ENCODE measurements around the gene GMPR2. TPM values are rescaled to one million over a fixed set of nuclear protein-coding genes. Genes with fewer than 3 reads are reported as not detected.

GMPR2 gene
- total and polyA plus RNA-seq, 8 donors = 13.9 to 204 (median 43.3) TPM

DNA sequence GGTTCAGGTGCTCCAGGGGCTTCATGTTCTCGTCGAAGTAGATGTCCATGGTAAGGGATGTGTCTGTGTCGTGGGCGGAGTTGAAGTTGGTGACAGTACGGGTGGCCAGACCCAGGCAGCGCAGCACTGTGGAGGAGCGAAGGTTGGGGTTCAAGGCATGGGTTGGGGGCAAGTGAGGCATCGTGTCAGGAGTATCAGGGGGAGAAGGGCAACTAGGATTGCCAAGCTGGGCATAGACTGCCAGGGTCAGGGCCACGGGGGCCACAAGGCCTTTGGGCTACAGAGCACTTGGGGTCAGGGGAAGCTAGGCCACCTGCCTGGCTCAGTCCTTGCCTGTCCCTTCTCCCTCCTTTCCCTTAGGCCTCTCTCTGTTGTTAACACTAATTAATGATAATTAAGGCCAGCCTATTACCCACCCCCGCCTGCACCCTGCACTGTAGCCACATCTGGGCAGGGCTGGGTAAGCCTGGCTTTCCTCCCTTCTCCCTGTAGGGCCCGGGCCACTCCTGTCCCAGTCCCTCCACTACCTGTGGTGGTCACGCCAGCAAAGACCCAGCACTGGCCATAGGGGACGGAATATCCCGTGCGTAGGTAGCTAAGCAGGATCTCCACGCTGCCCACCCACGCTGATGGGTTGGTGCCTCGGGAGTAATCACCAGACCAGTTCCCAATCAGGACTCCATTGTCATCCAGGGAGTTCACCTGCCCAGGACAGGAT lies 26.0 kb downstream of the GMPR2 start:
- no peak for DNase-seq
- no peaks in the 10 kb centered on the region for H3K9me3 ChIP-seq
- H3K27me3 ChIP-seq = no peaks in the 10 kb centered on the region
- no peak overlapping the region for H3K4me3 ChIP-seq
- H3K27ac ChIP-seq = no peak overlapping the region
- intact Hi-C loops (cut with DNase I; ENCODE audit: low total_unique reads) = no loop called here
- H3K36me3 ChIP-seq = peaks cover 0 to 45% (median 9%) of the 10 kb centered on the region in 4 donors
- H3K4me1 ChIP-seq = peaks cover 0 to 12% (median 6%) of the 10 kb centered on the region in 4 donors
- 82 to 96% (median 84%) methylated on average over 11 to 18 of the region's 18 CpGs for WGBS, 5 donors
- TF ChIP-seq, protein P1, sequence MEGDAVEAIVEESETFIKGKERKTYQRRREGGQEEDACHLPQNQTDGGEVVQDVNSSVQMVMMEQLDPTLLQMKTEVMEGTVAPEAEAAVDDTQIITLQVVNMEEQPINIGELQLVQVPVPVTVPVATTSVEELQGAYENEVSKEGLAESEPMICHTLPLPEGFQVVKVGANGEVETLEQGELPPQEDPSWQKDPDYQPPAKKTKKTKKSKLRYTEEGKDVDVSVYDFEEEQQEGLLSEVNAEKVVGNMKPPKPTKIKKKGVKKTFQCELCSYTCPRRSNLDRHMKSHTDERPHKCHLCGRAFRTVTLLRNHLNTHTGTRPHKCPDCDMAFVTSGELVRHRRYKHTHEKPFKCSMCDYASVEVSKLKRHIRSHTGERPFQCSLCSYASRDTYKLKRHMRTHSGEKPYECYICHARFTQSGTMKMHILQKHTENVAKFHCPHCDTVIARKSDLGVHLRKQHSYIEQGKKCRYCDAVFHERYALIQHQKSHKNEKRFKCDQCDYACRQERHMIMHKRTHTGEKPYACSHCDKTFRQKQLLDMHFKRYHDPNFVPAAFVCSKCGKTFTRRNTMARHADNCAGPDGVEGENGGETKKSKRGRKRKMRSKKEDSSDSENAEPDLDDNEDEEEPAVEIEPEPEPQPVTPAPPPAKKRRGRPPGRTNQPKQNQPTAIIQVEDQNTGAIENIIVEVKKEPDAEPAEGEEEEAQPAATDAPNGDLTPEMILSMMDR (IDR thresholded peaks at IDR 0.05) = no peak
- TF ChIP-seq EP300 (IDR thresholded peaks at IDR 0.05) (no peak), POLR2A (IDR thresholded peaks at IDR 0.05) (no peak), POLR2AphosphoS5 (IDR thresholded peaks at IDR 0.05) (no peak)

DNA sequence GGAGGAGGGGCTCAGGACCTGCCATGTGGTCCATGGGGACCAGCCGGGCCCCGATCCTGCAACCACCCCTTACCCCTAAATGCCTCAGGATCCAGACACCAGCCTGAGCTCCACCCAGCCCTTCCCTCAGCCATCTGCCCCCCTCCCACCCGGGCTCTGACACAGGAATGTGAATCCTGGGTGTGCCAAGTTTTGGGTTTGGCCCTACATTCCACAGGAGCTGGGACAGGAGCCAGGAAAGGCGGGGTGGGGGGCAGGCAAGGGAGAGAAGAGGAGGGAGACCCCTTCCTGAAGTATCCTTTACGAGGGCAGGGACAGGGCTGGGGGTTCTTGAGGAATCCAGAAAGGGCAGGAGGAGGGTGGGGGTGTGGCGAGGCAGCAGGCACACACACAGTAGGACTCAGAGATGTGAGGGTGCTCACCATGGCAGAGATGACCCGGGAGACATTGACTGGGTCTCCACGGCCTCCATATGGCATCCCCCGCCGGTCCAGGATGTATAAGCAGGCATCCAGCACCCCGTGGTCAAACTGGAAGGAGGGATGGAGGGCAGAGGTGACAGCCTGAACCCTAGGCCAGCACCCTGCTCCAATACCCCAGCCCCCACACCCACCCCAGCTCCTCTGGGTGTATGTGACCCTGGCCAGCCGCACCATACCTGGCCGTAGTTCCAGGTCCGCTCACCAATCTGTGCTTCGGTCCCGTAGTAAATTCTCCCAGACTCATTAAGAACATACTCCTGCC lies 26.7 kb downstream of the GMPR2 start:
- H3K36me3 ChIP-seq = peaks cover 0 to 44% (median 6%) of the 10 kb centered on the region in 4 donors
- DNase-seq = peak in 1 of 2 donors; percentile 71
- TF ChIP-seq, protein P1 (IDR thresholded peaks at IDR 0.05) = no peak
- no peak for TF ChIP-seq EP300 (IDR thresholded peaks at IDR 0.05)
- TF ChIP-seq POLR2A (IDR thresholded peaks at IDR 0.05) = no peak
- no peak for TF ChIP-seq POLR2AphosphoS5 (IDR thresholded peaks at IDR 0.05)
- no peaks in the 10 kb centered on the region for H3K27me3 ChIP-seq
- no peak overlapping the region for H3K27ac ChIP-seq
- intact Hi-C loops (cut with DNase I; ENCODE audit: low total_unique reads) = no loop called here
- H3K4me3 ChIP-seq = no peak overlapping the region
- H3K9me3 ChIP-seq = no peaks in the 10 kb centered on the region
- 66 to 75% (median 66%) methylated on average over 16 of the region's 16 CpGs for WGBS, 5 donors
- peaks cover 0 to 12% (median 6%) of the 10 kb centered on the region in 4 donors for H3K4me1 ChIP-seq

DNA sequence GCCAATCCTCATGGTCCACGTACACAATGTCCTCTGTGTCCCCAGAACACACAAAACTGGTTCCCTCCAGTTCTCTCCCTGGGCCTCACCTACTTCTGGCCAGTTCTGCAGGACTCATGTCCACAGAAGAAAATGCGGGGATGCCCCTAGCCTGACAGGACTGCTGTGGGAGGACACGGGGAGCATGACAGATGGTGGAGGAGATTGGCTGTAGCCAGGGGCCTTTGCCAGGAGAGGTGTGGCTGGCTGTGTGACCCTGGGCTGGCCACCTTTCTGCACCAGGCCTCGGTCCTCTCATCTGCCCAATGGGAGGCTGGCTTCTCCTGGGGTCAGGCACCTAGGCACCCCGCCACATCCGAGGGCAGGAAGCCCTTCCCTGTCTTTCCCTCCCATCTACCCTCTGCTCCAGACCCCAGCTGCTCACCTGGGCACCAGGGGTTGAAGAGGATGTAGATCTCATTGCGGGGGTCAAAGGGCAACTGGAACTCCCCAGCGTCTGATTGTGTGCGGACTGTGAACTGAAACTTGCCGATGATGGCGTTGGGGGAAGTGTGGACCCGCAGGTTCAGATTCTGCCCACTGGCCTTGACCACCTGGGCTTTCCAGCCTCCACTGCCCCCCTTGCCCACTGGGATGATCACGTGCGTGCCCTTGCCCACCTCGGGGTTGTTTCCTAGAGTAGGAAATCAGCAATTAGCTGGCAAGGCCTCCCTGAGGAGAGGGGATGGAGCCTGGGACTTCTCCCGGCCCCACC lies 27.5 kb downstream of the GMPR2 start:
- Histone ChIP-seq H3K36me3 (peaks cover 0 to 44% (median 8%) of the 10 kb centered on the region in 4 donors), H3K27ac (no peak overlapping the region), H3K9me3 (no peaks in the 10 kb centered on the region), H3K4me1 (peaks cover 0 to 12% (median 6%) of the 10 kb centered on the region in 4 donors), H3K27me3 (no peaks in the 10 kb centered on the region), H3K4me3 (no peak overlapping the region)
- no peak for TF ChIP-seq POLR2AphosphoS5 (IDR thresholded peaks at IDR 0.05)
- no peak for TF ChIP-seq POLR2A (IDR thresholded peaks at IDR 0.05)
- TF ChIP-seq EP300 (IDR thresholded peaks at IDR 0.05) = no peak
- TF ChIP-seq, protein P1 (IDR thresholded peaks at IDR 0.05) = no peak
- DNase-seq = no peak
- 81 to 83% (median 83%) methylated on average over 11 to 16 of the region's 16 CpGs for WGBS, 5 donors
- intact Hi-C loops (cut with DNase I; ENCODE audit: low total_unique reads) = no loop called here

DNA sequence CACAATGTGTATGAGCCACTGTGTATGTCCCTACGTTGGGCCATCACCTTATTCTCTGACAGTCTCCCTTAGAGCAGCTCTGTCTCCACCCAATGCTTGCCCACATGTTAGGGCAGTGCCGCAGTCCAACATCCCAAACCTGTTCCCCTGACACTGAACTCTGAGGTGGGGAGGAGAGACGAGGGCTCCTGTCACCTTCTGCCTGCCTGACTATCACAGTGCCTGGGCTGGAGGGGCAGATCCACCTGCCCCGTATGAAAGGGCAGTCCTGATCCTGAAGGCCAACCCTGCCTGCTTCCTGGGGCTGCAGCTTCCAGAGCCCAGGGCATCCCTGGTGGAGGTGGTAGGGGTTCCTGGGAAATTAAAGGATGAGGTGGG lies 28.0 kb downstream of the GMPR2 start:
- H3K27ac ChIP-seq = no peak overlapping the region
- H3K36me3 ChIP-seq = peaks cover 0 to 44% (median 13%) of the 10 kb centered on the region in 4 donors
- TF ChIP-seq POLR2AphosphoS5 (IDR thresholded peaks at IDR 0.05) (no peak), POLR2A (IDR thresholded peaks at IDR 0.05) (no peak), EP300 (IDR thresholded peaks at IDR 0.05) (no peak)
- TF ChIP-seq, protein P1 (IDR thresholded peaks at IDR 0.05) = no peak
- DNase-seq = no peak
- no peak overlapping the region for H3K4me3 ChIP-seq
- no peaks in the 10 kb centered on the region for H3K9me3 ChIP-seq
- no peaks in the 10 kb centered on the region for H3K27me3 ChIP-seq
- H3K4me1 ChIP-seq = peaks cover 0 to 12% (median 6%) of the 10 kb centered on the region in 4 donors
- WGBS, 5 donors = 71 to 80% (median 73%) methylated on average over 2 to 4 of the region's 4 CpGs
- intact Hi-C loops (cut with DNase I; ENCODE audit: low total_unique reads) = no loop called here

Measured in stomach (tissue), 9 donors.